ENCODE data around the gene HECW1. TPM values are rescaled to one million over a fixed set of nuclear protein-coding genes. Genes with fewer than 3 reads are reported as not detected.

HECW1 gene
- total RNA-seq, 4 donors from 2014 or later, result 0.62 to 4.3 (median 1.4) TPM; not detected in 1

DNA sequence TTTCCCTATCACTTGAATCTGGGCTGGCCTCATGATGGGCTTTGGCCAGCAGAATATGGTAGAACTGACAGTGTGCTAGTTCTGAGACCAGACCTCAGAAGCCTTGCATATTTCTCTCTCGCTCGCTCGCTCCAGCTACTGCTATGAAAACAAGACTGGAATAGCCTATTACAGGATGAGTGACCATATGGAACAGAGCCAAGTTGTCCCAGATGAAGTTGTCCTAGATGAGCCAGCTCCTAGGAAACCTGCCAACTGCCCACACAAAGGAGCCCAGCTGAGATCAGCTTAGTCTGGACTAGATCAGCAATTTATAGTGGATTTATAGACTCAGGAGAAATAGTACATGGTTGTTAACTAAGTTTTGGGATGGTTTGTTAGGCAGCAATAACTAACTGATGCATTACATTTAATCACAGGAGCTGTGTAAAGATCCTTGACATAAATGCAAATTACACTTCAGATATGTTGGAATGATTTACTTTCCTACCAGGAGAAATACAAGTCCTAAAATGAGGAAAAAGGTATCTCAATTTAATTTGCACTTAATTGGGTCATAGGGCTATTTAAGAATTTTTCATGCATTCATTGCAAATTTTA lies 6.8 kb upstream of the HECW1 start:
- no peak overlapping the region for H3K4me3 ChIP-seq (ENCODE audit: low read depth, poor library complexity, severe bottlenecking)
- WGBS, 2 donors, result 80 to 98% methylated on average over 3 of the region's 3 CpGs
- TF ChIP-seq POLR2A (IDR thresholded peaks at IDR 0.05), result no peak
- TF ChIP-seq, protein P1, sequence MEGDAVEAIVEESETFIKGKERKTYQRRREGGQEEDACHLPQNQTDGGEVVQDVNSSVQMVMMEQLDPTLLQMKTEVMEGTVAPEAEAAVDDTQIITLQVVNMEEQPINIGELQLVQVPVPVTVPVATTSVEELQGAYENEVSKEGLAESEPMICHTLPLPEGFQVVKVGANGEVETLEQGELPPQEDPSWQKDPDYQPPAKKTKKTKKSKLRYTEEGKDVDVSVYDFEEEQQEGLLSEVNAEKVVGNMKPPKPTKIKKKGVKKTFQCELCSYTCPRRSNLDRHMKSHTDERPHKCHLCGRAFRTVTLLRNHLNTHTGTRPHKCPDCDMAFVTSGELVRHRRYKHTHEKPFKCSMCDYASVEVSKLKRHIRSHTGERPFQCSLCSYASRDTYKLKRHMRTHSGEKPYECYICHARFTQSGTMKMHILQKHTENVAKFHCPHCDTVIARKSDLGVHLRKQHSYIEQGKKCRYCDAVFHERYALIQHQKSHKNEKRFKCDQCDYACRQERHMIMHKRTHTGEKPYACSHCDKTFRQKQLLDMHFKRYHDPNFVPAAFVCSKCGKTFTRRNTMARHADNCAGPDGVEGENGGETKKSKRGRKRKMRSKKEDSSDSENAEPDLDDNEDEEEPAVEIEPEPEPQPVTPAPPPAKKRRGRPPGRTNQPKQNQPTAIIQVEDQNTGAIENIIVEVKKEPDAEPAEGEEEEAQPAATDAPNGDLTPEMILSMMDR (IDR thresholded peaks at IDR 0.05), result no peak
- no peak for DNase-seq (ENCODE audit: low spot score in 2 of 2)
- intact Hi-C loops (cut with DNase I; ENCODE audit: low total_unique reads), result no loop called here

DNA sequence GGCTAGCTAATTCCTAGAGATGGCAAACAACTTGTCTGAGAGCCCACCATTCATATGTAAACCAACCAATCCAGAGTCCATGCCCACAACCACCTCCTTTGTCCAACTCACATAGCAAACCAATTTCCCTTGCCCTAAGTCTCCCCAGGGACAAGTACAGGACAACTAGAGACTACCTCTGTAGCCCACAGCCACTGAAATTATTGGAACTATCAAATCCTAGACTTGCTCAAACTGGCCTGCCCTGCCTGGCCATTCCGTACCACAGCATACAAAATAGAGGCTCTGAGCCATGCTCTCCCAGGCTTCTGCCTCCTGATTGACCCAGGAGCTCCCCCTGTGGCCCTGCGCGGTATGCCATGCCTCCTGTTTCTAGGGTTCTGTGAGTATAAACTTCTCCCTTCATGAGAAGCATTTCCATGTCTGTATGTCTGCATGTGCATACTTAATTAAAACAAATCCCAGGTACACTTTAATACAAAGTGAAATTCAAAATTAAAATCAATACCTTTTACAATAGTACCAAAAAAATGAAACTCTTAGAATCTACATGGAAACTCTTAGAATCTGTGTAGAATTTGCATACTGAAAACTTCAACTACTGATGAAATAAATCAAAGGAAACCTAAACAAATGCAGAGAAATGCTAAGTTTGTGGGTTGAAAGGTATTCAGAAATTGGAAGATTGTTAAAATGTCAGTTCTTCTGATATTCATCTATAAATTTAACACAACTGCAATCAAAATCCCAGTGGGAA lies 4.0 kb upstream of the HECW1 start:
- no peak overlapping the region for H3K4me3 ChIP-seq (ENCODE audit: low read depth, poor library complexity, severe bottlenecking)
- intact Hi-C loops (cut with DNase I; ENCODE audit: low total_unique reads), result no loop called here
- peak; percentile 53 to 89 for DNase-seq (ENCODE audit: low spot score in 2 of 2)
- TF ChIP-seq, protein P1 (IDR thresholded peaks at IDR 0.05), result no peak
- no peak for TF ChIP-seq POLR2A (IDR thresholded peaks at IDR 0.05)
- WGBS, 2 donors, result 5 to 14% methylated on average over 3 of the region's 3 CpGs

DNA sequence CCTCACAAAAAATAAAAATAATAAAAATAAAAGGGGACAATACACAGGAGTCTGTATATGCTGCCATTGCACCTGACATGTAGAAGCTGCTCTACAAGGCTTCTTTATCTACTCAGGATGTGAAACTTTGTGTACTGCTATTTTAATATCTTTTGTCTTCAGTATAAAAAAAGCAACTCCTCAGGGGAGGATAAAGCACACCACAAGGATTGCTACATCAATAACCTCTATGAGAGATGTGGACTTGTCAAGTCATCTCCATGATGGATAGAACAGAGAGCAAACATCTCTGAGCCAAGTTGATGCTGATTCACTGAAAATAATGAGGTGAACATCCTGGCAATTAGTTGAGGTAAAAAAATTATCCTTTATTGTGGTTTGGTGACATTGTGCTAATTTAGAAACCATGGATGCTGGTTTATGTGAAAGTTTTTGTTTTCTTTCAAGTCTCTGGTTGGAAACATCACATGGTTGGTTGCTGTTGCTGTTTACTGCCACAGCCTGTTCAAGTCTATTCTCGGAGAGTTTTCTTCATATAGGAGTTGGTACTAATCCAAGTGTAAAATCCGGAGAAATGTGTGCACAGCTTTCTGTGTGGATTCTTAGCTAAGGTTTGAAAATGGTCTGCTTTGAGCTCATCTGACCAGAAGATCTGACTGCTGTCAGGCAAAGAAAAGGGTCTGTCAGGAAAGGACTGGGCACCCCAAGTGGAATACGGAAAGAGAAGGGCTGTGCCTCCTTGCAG lies 1.5 kb upstream of the HECW1 start:
- no peak for DNase-seq (ENCODE audit: low spot score in 2 of 2)
- WGBS, 2 donors, result 26 to 30% methylated on average over 3 of the region's 3 CpGs
- H3K4me3 ChIP-seq (ENCODE audit: low read depth, poor library complexity, severe bottlenecking), result no peak overlapping the region
- no peak for TF ChIP-seq POLR2A (IDR thresholded peaks at IDR 0.05)
- TF ChIP-seq, protein P1 (IDR thresholded peaks at IDR 0.05), result no peak
- intact Hi-C loops (cut with DNase I; ENCODE audit: low total_unique reads), result no loop called here

DNA sequence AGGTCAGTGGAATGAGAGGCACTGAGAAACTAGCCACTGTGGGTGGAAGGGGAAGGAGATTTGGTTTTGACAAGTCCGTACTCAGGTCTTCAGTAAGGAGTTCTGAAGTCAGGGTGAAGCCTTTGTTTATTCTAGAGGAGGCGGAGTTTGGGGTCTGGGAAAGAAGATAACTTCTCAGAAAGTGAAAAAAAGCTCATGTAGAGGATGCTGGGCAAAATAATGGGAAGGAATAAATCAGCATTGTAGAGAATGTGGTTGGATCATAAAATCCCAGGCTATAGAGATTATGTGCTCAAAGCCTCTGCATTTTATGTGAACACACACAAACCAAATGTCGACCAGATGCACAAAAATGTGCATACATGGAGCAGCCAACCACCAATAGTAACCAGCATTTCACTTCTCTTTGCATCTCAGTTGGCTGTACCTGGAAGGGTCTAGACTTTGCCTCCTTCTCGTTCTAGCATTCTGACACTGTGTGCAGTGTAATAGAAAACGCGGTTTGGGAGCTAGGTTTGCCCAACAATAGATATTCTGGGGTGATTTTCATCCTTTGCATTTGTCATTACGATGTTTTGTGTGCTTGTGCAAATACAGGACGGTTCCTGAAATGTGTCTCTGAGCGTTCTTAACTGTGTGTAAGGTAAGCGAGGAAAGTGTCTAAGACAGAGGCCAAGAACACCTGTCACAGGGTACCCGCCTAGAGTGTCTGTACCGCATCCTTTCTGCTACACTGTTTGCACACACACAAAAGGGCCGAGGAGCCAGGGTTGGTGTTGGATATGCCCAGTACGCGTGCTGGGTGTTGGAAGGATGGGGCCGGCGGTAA lies 603 bp upstream of the HECW1 start:
- intact Hi-C loops (cut with DNase I; ENCODE audit: low total_unique reads), result no loop called here
- TF ChIP-seq POLR2A (IDR thresholded peaks at IDR 0.05), result no peak
- TF ChIP-seq, protein P1 (IDR thresholded peaks at IDR 0.05), result no peak
- no peak overlapping the region for H3K4me3 ChIP-seq (ENCODE audit: low read depth, poor library complexity, severe bottlenecking)
- WGBS, 2 donors, result 15 to 19% methylated on average over 16 to 17 of the region's 17 CpGs
- DNase-seq (ENCODE audit: low spot score in 2 of 2), result no peak

DNA sequence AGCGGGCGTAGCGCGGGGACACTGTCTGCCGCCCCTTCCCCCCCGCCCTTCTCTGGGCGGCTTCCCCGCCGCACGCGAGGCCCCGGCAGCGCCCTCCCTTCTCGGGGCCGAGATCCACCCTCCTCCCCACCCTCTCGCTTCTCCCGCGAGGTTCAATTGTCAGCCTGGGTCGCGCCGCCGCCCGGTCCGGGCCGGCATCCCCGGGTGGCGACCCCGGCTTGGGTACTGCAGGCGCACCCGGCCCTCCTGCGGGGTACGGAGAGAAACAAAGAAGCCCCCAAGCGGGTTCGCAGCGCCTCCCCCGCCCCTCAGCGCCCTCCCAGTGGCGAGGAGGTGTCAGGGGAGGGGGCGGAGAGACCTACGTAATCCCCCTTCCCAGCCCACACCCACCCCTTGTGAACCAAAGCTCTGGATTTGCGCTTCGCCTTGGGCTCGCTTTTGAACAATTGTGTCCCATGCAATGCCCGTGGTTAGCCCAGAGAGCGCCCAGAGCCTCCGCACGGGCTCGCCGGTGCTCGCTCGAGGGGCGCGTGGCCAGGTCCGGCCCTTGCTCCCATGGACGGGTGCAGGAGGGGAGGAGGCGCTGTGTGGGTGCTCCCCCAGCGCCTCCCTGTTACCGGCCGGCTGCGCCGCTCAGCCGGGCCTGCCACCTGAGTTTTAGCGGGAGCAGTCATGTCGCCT lies 634 bp downstream of the HECW1 start:
- WGBS, 2 donors, result 0 to 2% methylated on average over 22 to 33 of the region's 64 CpGs
- no peak for TF ChIP-seq POLR2A (IDR thresholded peaks at IDR 0.05)
- TF ChIP-seq, protein P1 (IDR thresholded peaks at IDR 0.05), result no peak
- no peak overlapping the region for H3K4me3 ChIP-seq (ENCODE audit: low read depth, poor library complexity, severe bottlenecking)
- intact Hi-C loops (cut with DNase I; ENCODE audit: low total_unique reads), result no loop called here
- peak in 1 of 2 donors; percentile 86 for DNase-seq (ENCODE audit: low spot score in 2 of 2)

All from lower leg skin (tissue), 4 donors.